HG02571 (cell line): ENCODE measurements around the gene EHMT2.
"Not testable (repeated sequence)": the region's sequence is repeated elsewhere in the genome, so short reads cannot be mapped to it uniquely, and the experiment has no call there.

ENCODE experiments used
- ATAC-seq: cut with Tn5 transposase; IDR thresholded peaks from one replicate; pipeline ENCODE4 v1.9.1; 2021; ENCODE audit warnings: mild to moderate bottlenecking, moderate library complexity; ENCODE audit not compliant: unreplicated experiment

EHMT2 gene

GRCh38 chr6:31844507-31844906, 53.0 kb downstream of the EHMT2 start:
- no peak for ATAC-seq

GRCh38 chr6:31842053-31842452, 55.4 kb downstream of the EHMT2 start:
- ATAC-seq = no peak

- not testable (repeated sequence) for ATAC-seq
Observed at GRCh38 chr6:31839779-31840126, 57.7 kb downstream of the EHMT2 start.

GRCh38 chr6:31838968-31839367, 58.5 kb downstream of the EHMT2 start:
- ATAC-seq = no peak

- ATAC-seq = not testable (repeated sequence)
Observed at GRCh38 chr6:31838114-31838553, 59.4 kb downstream of the EHMT2 start.

- no peak for ATAC-seq
Observed at GRCh38 chr6:31837369-31838113, 60.0 kb downstream of the EHMT2 start.

GRCh38 chr6:31836474-31837368, 60.8 kb downstream of the EHMT2 start:
- ATAC-seq = no peak

- ATAC-seq = no peak
Observed at GRCh38 chr6:31836047-31836473, 61.4 kb downstream of the EHMT2 start.

- peak; percentile 45 for ATAC-seq
Observed at GRCh38 chr6:31834367-31835250, 62.9 kb downstream of the EHMT2 start.

- ATAC-seq = no peak
Observed at GRCh38 chr6:31831350-31832215, 65.9 kb downstream of the EHMT2 start.

GRCh38 chr6:31830886-31831335, 66.6 kb downstream of the EHMT2 start:
- ATAC-seq = no peak
